Skeletal muscle cell (primary cell): ENCODE data around the gene MRPS24.

Experiments used
- DNase-seq: peaks from one replicate; pipeline ENCODE4 v3.0.0-alpha.2; 2010; ENCODE audit warnings: low read depth
- H3K4me3 ChIP-seq: 2 replicates; pipeline ENCODE4 v1.5.1; 2011; ENCODE audit warnings: low read depth, mild to moderate bottlenecking, control low read depth, low read length, moderate library complexity

The MRPS24 gene

DNA sequence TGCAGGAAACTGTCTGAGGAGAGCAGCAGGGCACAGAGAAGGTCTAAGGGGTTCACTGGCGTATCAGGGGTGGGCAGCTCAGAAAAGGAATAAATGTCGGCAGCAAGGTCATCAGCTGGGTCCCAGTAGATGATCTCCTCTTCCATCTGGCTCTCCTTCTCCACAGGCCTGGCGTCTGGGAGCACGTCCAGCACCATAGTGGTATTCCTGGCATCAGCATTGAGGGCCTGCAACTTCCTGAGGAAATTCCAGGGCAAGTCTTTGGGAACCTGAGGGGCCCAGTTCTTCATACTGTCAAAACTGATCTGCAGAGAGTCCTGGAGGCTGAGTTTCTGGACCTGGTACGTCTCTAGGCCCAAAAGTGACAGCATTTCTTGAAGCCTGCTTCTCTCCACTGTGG, 9.6 kb upstream of the MRPS24 start:
- H3K4me3 ChIP-seq, result no peak overlapping the region
- no peak for DNase-seq

- no peak for DNase-seq
Measured at GRCh38 chr7:43877968-43878864, 8.9 kb upstream of the MRPS24 start.

GRCh38 chr7:43876976-43877745, 7.8 kb upstream of the MRPS24 start:
- no peak overlapping the region for H3K4me3 ChIP-seq
- DNase-seq, result no peak

More at GRCh38 chr7:43877968-43878864, 8.9 kb upstream of the MRPS24 start:
- H3K4me3 ChIP-seq, result no peak overlapping the region

DNA sequence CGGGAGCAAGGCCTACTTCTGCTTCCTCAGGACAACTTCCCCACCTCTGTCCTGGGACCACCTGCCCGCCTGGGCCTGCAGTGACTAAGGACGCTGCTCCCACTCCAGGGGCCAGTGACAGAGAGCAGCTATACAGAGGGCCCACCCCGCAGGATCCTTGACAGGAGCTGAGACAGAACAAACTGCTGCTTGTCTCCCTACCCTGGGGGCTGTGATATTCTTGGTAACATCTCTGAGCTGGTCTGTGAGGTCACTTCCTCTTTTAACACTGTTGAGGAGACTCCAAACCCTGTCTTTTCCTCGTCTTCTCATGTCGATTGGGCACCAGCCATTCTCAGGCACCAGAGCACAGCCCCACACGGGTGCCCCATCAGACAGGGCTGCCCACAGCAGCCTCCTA, 6.9 kb upstream of the MRPS24 start:
- no peak overlapping the region for H3K4me3 ChIP-seq
- DNase-seq, result no peak

DNA sequence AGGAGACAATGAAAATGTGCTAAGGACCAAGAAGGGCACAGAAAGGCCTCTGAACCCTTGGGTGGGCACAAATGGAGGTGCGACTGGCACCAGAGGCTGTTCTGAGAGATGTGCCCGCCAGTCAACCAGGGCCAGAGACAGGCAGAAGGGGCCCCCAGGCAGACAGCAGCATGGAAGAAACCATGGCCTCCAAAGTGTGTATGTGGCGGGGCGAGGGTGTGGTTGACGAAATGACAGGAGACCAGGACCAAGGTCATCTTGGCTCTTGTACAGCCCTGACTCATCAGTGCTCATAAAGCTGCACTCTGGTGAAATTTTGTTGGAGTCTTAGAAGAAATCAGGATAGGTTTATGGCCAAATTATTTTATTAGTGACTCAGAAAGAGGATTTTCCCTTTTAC, 4.0 kb upstream of the MRPS24 start:
- DNase-seq, result peak; percentile 73
- no peak overlapping the region for H3K4me3 ChIP-seq

- peak; percentile 83 for DNase-seq
- no peak overlapping the region for H3K4me3 ChIP-seq
Measured at GRCh38 chr7:43872406-43873110, 3.2 kb upstream of the MRPS24 start.

DNA sequence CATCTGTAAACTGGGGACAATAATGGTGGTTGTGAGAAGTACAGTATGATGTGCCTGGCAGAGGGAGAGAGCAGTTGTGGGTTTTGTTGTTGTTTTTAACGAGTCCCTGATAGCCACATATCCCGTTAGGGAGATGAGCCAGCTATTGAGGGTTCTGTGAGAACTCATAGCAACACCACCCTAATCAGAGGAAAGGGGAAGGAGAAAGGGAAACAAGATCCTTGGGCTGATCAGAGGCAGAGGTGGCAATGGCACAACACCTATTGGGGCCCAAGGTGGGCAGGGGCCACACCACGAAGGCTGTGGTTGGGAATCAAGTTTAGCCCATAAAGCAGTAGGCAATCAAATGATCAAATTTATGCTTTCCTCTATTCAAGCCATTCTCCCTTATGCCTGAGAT, 1.7 kb upstream of the MRPS24 start:
- DNase-seq, result no peak
- no peak overlapping the region for H3K4me3 ChIP-seq

DNA sequence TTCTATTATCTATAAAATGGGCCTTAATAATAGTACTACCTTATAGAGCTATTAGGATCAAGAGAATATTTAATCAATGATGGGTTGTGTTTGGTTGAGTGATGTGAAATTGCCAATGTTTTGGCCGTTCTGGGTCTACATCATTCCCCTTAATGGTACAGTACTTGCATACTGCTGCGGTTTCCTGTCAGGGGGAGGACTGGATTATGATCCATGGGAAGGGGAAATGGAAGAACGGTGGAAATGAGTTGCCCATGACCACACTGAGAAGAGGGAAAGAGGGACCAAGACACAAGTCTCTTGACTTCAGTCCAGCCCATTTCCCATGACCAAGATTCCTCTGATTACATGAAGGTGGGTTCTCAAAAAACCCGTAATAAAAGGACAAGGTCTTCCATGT, 999 bp upstream of the MRPS24 start:
- H3K4me3 ChIP-seq, result peak overlapping the region; percentile 70
- DNase-seq, result no peak

DNA sequence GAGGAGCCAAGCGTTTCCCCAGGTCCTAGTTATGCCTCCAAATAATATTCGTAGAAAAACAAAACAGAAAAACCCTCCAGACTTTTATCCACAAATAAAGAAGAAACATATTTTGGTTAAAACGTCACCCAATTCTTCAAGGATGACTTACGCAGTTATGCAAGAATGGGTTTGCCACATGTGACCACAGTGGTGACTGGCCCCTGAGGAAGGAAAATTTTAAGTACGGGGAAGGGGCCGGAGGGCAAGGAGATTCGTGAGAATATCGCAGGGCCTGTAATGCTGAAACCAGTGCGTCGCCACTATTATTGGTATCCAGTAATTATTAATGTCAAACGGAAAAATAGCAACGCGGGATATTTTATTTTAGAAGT, 537 bp upstream of the MRPS24 start:
- peak; percentile 87 for DNase-seq
- peak overlapping the region; percentile 70 for H3K4me3 ChIP-seq

- no peak for DNase-seq
- H3K4me3 ChIP-seq, result peak overlapping the region; percentile 70
Measured at GRCh38 chr7:43868681-43869005, 674 bp downstream of the MRPS24 start.

DNA sequence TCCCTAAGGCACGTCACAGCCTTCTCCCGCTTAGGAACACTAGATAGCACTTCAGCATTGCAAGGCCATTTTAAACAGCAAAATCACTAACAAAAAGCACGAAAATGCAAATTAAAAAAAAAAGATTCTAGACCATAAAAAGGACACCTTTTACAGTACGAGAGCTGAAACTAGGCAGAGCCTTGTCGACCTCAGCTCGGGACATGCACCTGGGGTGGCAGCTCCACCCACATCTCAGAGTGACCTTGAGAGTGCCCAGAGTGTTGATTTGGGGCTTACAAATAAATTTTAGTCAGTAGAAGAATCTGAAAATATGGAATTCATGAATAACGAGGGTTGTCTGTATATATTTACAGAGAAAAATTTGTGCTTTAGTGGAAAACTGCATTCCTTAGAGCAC, 1.1 kb downstream of the MRPS24 start:
- peak overlapping the region; percentile 70 for H3K4me3 ChIP-seq
- DNase-seq, result no peak

DNA sequence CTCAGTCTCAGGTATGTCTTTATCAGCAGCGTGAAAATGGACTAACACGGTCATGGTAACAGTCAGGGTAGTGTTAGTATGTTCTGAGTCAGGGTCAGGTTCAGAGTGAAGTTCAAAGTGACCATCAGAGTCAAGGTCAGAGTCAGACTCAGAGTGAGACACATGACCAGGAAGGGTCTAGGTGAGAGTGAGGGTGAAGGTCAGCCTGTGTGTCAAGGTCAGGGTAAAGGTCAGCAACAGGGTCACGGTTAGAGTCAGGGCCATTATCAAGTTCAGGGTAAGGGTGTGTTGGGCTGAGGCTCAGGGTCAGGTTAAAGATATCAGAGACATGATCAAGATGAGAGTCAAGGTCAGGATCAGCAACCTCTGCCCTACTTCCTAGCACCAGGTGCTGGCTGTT, 4.0 kb downstream of the MRPS24 start:
- no peak for DNase-seq
- no peak overlapping the region for H3K4me3 ChIP-seq

DNA sequence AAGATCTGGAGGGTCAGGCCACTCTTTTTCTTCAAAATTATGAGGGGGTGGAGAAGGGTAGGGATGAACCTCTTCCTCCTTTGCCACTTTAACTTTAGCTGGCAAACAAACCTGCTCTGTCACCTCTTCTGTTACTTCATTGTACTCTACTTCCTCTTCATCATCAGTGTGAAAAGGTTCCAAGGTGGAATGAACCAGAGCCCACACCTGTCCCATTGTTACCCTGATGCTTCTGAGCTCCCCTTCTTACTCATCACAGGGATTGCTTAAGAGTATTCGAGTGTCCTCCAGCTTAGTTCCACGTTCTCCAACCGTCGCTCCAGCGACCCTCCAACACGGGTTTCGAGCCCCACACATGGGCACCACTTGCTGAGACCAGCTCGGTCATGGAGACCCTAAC, 5.2 kb downstream of the MRPS24 start:
- no peak for DNase-seq

DNA sequence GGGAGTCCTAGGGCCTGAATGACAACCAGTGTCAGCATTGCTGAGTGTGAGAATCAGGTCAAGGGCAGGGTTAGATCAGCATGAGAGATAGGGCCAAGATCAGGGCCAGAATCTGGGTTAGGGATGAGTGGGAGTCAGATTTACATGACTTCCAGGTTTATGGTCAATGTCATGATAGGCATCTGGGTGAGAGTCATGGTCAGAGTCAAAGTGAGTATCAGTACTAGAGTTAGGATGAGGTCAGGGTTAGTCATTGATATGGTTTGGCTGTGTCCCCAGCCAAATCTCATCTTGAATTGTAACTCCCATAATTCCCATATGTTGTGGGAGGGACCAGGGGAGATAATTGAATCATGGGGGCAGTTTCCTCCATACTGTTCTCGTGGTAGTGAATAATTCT, 12.3 kb downstream of the MRPS24 start:
- no peak overlapping the region for H3K4me3 ChIP-seq
- no peak for DNase-seq

More for the DNA sequence above, 5.2 kb downstream of the MRPS24 start:
- no peak overlapping the region for H3K4me3 ChIP-seq

- no peak overlapping the region for H3K4me3 ChIP-seq
- DNase-seq, result no peak
Measured at GRCh38 chr7:43856316-43856715, 13.0 kb downstream of the MRPS24 start.

DNA sequence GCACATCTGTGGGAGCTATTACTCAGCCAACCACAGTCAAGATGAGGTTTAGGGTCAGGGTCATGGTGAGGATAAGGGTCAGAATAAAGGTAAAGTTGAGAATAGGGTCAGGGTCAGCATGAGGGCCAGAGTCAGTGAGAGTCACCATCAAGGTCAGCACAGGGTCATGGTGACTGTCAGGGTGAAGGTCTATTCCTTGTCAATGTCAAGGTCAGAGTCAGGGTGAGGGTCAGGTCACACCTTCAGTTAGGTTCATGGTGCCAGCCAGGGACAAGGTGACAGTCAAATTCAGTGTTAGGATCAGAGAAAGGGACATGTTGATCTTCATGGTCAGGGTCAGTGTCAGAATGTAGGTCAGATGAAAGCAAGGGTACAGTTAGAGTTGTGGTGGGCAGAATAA, 14.1 kb downstream of the MRPS24 start:
- no peak for DNase-seq

GRCh38 chr7:43851805-43852204, 17.5 kb downstream of the MRPS24 start:
- no peak overlapping the region for H3K4me3 ChIP-seq
- no peak for DNase-seq

More for the DNA sequence above, 14.1 kb downstream of the MRPS24 start:
- H3K4me3 ChIP-seq, result no peak overlapping the region

DNA sequence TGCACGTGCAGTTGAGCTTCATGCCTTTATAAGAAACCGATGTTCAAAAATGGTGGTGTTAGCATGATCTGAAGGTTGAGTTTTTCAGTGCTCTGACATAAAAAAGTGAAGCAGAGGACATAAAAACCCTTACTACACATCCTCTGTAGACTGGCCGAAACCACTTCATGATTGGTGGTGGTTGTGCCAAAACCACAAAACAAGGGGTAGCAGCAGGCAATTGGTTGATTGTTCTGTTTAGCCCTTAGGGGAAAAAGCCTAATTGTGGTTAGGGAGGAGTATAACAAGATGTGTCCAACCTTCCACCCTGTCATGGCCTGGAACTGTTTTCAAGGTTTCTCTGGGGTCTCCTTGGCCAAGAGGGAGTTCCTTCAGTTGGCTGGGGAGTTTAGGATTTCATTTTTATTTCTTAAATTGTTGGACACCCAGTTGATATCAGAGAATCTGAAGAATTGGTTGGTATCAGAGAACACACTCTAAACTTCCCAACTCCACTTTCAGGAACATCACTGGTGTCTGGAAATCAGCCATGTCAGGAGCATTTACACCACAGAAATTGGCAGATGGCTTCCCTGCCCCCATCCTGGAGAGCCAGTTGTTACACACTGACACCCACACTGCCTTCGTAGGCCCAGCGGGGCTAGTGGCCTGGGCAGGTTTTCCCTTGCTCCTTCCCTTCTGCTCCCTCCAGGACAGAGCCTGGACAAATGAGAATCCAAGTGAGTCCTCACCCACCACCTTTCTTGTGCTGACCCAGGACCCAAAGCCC, 18.8 kb downstream of the MRPS24 start:
- no peak overlapping the region for H3K4me3 ChIP-seq
- DNase-seq, result no peak

DNA sequence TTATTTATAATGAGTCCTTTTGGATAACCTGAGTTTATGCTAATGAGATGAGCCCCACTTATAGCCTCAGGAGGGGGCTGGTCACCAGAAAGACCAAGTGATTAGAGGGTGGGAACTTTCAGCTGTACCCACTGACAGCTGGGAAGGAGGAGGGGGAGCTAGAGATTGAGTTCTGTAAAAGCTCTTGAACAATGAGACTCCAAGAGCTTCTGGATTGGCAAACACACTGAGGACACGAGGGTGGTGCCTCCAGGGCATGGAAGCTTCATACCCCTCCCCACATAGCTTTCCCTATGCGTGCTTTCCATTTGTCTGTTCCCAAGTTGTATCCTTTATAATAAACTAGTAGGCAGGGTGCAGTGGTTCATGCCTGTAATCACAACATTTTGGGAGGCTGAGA, 20.3 kb downstream of the MRPS24 start:
- no peak overlapping the region for H3K4me3 ChIP-seq
- DNase-seq, result no peak

GRCh38 chr7:43847496-43847895, 21.8 kb downstream of the MRPS24 start:
- DNase-seq, result no peak

More at GRCh38 chr7:43847496-43847895, 21.8 kb downstream of the MRPS24 start:
- H3K4me3 ChIP-seq, result no peak overlapping the region
